Endothelial cell of umbilical vein (primary cell): ENCODE data around the gene MPZL2.

ENCODE experiments used
- CTCF ChIP-seq, 2 donors: IDR thresholded peaks; 1 replicate in 1 of 2; 2 replicates in 1 of 2; pipeline ENCODE4 v1.5.1; 2011; ENCODE audit warnings: low read length in 2 of 2, mild to moderate bottlenecking in 2 of 2, moderate library complexity in 2 of 2, control low read depth in 1 of 2, inconsistent platforms in 1 of 2, low read depth in 1 of 2; ENCODE audit not compliant: insufficient read depth in 1 of 2; ENCODE audit errors: extremely low read depth in 1 of 2
- POLR2A ChIP-seq: IDR thresholded peaks from 2 replicates; pipeline ENCODE4 v1.6.1; 2012; ENCODE audit warnings: low read depth, mild to moderate bottlenecking, control low read depth, low read length

- TF ChIP-seq CTCF (IDR thresholded peaks at IDR 0.05; ENCODE audit: extremely low read depth in 1 of 2, insufficient read depth in 1 of 2, low read depth in 1 of 2, low read length in 2 of 2) (no peak), POLR2A (no peak)
Observed at GRCh38 chr11:118238929-118239328, 25.2 kb downstream of the MPZL2 start.
